ENCODE data around the gene ABCA5. TPM values are rescaled to one million over a fixed set of nuclear protein-coding genes. Genes with fewer than 3 reads are reported as not detected.

The ABCA5 gene
- total and polyA plus RNA-seq, 2 donors (not counting 3 experiments of a cell fraction or from before 2014, with no cell fraction given) = 9.3 to 23.2 TPM

- no peaks in the 10 kb centered on the region for H3K27me3 ChIP-seq (ENCODE audit: control insufficient read depth in 2 of 2, insufficient read depth in 2 of 2, low read length in 2 of 2)
- ChIA-PET CTCF (no interaction called here), POLR2A (no interaction called here)
- no peak overlapping the region for H3K4me3 ChIP-seq (replicated peaks in 1 of 3; ENCODE audit: insufficient read depth in 1 of 3, low read depth in 1 of 3, low read length in 3 of 3)
- intact Hi-C loops (cut with micrococcal nuclease) = no loop called here
- no peaks in the 10 kb centered on the region for H3K4me1 ChIP-seq (ENCODE audit: control insufficient read depth, extremely low read depth, insufficient read depth, low read length)
- no peaks in the 10 kb centered on the region for H3K79me2 ChIP-seq (ENCODE audit: control insufficient read depth, insufficient read depth, low read length)
- H3K27ac ChIP-seq (ENCODE audit: insufficient read depth, low read depth, low read length) = no peak overlapping the region
- no peak overlapping the region for H2AFZ ChIP-seq (ENCODE audit: low read depth, low read length)
- no peak overlapping the region for H3K4me2 ChIP-seq (ENCODE audit: insufficient read depth, low read length)
- H3K9me1 ChIP-seq (replicated peaks; ENCODE audit: control insufficient read depth, extremely low read depth, insufficient read depth, low read length) = no peaks in the 10 kb centered on the region
- H3K9me3 ChIP-seq (replicated peaks; ENCODE audit: control insufficient read depth, insufficient read depth, low read length) = no peaks in the 10 kb centered on the region
- H4K20me1 ChIP-seq (replicated peaks; ENCODE audit: control insufficient read depth, extremely low read depth, insufficient read depth, low read length) = no peaks in the 10 kb centered on the region
- no peaks in the 10 kb centered on the region for H3K36me3 ChIP-seq (ENCODE audit: control insufficient read depth in 2 of 2, extremely low read depth in 1 of 2, insufficient read depth in 2 of 2, low read length in 2 of 2)
- no peak overlapping the region for H3K9ac ChIP-seq (replicated peaks; ENCODE audit: extremely low read depth, insufficient read depth, low read length)
- no peak for DNase-seq (ENCODE audit: low read depth, low spot score)
- BruUV-seq (replicated peaks) = no TSS peak
- no peak for TF ChIP-seq MAX (IDR thresholded peaks at IDR 0.05; ENCODE audit: insufficient read depth, insufficient read length)
- no peak for TF ChIP-seq CTCF (IDR thresholded peaks at IDR 0.05; ENCODE audit: extremely low read depth in 1 of 2, insufficient read depth in 1 of 2, low read depth in 1 of 2, low read length in 2 of 2)
- TF ChIP-seq JUN (IDR thresholded peaks at IDR 0.05; ENCODE audit: borderline replicate concordance, insufficient read depth, insufficient read length, low read depth) = no peak
- no peak for TF ChIP-seq FOS (IDR thresholded peaks at IDR 0.05; ENCODE audit: borderline replicate concordance, insufficient read depth, low read length)
- TF ChIP-seq GATA2 (IDR thresholded peaks at IDR 0.05; ENCODE audit: insufficient read depth, insufficient read length, low read depth, low read length) = no peak
- TF ChIP-seq EZH2 (IDR thresholded peaks at IDR 0.05; ENCODE audit: borderline replicate concordance, low read depth, low read length, severe bottlenecking) = no peak
- no peak for TF ChIP-seq MYC (IDR thresholded peaks at IDR 0.05; ENCODE audit: low read depth, low read length)
- no peak for FAIRE-seq
- dilution Hi-C loops (cut with MboI; ENCODE audit: extremely low pct_ligation_motif_present, low sequenced_read_pairs) = no loop called here
These were observed 46.1 kb upstream of the ABCA5 start for GRCh38 chr17:69373069-69373468.
